Activated CD4-positive, CD25-positive, alpha-beta regulatory T cell treated with anti-CD3 and anti-CD28 coated beads, Interleukin-2, amount 50 U/mL, for 24 hours (primary cell): ENCODE measurements around the gene CD99.
A peak's percentile ranks its signal among the peaks of the same experiment; 100 is the strongest.
"Not testable (repeated sequence)": the region's sequence is repeated elsewhere in the genome, so short reads cannot be mapped to it uniquely, and the experiment has no call there.

ENCODE experiments used
- ATAC-seq, 2 donors: fragments of 150-1000 bp; cut with Tn5 transposase; one replicate each; pipeline ENCODE4 v1.10.0; 2021; ENCODE audit warnings: mild to moderate bottlenecking in 1 of 2, moderate library complexity in 1 of 2

CD99 gene

DNA sequence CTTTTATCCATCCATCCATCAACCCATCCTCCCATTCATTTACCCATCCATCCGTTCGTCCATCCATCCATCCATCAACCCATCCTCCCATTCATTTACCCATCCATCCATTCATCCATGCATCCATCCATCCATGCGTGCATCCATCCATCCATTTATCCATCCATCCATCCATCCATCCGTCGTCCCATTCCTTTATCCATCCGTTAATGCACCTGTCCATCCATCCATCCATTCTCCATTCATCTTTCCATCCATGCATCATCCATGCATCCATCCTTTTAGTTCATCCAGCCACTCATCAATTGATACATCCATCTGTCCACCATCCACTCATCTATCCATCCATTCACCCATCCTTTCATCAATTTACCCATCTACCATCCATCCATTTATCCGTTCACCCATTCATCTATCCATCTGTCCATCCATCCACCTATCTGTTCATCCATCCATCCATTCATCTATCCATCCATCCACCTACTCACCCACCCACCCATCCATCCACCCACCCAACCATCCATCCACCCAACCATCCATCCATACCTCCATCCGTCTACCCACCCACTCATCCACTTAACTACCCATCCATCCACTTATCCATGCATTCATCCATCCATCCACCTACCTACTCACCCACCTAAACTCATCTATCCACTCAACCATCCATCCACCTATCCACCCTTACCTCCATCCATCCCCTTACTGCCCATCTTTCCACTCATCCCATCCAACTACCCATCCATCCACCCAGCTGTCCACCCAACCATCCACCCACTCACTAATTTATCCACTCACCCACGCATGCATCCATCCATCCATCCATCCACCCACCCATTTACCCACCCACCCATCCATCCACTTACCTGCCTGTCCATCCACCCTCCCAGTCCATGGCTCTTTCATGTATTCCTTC, 9.6 kb downstream of the CD99 start:
- no peak for ATAC-seq

- ATAC-seq = no peak
Observed at GRCh38 chrX:2701600-2701999, 10.5 kb downstream of the CD99 start.

GRCh38 chrX:2703991-2704369, 12.9 kb downstream of the CD99 start:
- ATAC-seq = no peak

DNA sequence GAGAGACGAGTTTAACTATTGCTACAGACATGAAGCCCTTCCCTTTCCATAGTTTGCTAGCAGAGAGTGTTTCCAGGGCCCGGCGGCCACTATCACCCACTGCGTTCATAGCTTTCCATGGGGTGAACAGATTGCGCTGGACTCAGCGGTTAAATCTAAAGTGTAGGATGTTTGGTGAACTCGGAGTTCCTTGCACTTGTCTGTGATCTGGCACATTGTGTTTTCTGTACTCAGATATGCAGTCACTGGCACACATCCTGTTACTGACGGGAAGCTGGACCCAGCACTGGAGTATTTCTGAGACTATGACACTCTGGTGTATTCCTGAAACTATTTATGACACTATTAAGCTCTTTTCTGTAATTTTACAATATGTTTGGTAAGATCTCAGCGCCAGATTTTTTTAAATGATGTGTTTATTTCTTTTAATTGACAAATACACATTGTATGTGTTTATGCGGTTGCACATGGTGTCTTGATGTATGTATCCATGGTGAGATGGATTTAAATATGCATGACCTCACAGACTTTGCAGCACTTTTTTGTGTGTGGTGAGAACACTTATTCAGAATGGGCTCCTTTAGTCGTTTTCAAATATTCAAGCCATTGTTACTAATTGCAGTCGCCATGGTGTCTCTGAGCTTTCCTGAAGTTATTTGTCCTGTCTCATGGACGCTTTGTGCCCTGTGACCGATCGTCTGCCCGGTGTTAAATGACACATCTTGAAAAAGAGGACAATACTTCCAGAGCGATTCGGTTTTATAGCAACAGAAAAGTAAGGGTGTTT, 14.1 kb downstream of the CD99 start:
- ATAC-seq = no peak

DNA sequence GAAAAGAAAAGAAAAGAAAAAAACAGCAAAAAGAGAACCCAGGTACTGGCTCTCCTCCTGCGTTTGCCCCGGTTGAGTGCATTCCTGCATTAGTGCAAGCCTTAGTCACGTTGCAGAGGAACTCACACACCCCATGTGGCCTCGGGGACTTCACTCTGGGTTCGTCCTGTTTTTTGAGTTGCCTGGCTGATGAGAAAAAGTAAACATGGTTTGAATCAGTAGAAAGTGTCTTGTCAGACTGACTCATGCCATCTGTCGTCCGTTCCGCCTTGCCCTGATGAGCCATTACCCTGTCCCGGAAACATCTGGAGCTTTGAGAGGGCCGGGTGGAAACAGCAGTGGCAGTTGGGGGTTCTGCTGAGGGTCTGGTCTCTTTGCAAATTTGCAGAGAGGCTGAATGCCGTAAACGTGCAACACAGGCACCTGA, 16.3 kb downstream of the CD99 start:
- peak; percentile 73 to 74 for ATAC-seq

- ATAC-seq = no peak
Observed at GRCh38 chrX:2708021-2708420, 16.9 kb downstream of the CD99 start.

DNA sequence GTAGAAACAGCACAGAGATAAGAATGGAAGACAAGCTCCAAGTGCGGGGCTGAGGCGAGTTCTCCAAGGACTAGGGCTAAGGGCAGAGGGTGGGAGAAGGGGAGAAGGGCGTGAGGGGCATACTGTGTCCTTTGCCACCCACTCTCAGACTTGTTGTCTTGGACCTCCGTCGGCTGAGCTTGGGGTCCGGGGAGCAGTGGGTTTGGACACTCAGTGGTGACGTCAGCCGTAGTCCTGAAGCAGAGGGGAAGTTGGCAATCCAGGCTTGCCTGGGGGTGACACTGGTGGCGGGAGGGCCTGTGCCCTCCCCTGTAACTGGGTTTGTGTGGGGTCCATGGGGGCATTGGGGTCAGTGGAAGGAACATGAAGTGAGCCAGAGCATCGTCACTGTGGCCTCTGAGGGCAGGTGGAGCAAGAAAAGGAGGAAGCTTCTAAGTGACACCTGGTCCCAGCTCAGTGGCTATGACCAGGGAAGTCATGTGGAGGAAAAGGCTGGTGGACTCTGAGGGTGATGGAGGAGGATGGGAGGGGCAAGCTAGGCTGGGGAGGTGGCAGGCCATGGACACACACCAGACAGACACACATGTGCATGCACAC, 17.6 kb downstream of the CD99 start:
- no peak for ATAC-seq

GRCh38 chrX:2709556-2709955, 18.5 kb downstream of the CD99 start:
- no peak for ATAC-seq

GRCh38 chrX:2710041-2710840, 19.1 kb downstream of the CD99 start:
- ATAC-seq = peak; percentile 60 to 61

DNA sequence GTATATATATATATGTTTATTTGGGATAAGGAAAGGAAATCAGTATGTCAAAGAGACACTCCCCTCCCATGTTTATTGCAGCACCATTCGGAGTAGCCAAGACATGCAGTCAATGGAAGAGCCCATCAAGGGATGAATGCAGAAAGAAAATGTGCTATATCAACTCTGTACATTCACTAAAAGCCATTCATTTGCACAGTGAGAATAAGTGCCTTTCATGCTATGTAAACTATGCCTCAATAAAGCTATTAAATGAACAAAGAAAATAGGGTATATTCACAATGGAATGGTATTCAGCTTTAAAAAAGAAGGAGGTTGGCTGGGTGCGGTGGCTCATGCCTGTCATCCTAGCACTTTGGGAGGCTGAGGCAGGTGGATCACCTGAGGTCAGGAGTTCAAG, 20.3 kb downstream of the CD99 start:
- ATAC-seq = no peak

DNA sequence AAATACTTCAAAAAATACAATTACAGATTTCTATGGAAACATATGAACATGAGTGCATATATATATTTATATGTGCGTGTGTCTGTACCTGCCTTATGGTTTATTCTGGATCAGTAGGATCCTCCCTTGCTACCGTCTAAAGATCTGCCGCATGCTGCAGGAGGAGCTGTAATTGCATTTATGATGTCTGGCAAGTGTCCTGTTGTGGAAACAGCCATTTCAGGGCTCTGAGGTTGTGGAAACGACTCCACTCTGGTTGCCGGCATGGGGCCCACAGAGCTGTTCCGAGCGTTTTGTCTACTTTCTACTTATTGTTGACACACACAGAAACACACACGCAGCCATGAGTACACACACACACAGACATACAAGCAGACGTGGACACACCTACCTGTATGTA, 21.3 kb downstream of the CD99 start:
- no peak for ATAC-seq

- ATAC-seq = no peak
Observed at GRCh38 chrX:2712890-2713840, 22.1 kb downstream of the CD99 start.

- no peak for ATAC-seq
Observed at GRCh38 chrX:2714551-2714950, 23.5 kb downstream of the CD99 start.

DNA sequence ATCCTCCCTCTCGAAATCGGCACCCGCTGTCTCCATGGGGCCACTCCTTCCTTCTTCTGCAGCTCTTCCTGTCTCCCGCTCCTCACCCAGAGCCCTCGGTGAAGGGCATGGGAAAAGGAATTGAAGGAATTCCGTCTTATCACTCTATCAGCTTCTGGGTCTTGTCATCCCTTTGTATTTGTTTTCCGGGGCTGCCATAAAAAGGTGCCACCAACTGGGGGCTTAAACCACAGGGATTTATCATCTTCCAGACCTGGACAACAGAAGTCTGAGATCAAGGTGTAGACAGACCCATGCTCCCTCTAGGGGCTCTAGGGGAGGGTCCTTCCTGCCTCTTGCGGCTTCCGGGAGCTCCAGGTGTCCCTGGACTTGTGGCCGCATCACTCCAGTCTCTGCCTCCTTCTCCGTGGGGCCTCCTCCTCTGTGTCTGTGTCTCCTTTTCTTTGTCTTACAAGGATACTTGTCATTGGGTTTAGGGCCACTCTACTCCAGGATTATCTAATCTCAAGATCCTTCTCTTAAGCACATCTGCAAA, 24.0 kb downstream of the CD99 start:
- no peak for ATAC-seq

- no peak for ATAC-seq
Observed at GRCh38 chrX:2717312-2717711, 26.2 kb downstream of the CD99 start.

- ATAC-seq = no peak
Observed at GRCh38 chrX:2718821-2719220, 27.7 kb downstream of the CD99 start.

DNA sequence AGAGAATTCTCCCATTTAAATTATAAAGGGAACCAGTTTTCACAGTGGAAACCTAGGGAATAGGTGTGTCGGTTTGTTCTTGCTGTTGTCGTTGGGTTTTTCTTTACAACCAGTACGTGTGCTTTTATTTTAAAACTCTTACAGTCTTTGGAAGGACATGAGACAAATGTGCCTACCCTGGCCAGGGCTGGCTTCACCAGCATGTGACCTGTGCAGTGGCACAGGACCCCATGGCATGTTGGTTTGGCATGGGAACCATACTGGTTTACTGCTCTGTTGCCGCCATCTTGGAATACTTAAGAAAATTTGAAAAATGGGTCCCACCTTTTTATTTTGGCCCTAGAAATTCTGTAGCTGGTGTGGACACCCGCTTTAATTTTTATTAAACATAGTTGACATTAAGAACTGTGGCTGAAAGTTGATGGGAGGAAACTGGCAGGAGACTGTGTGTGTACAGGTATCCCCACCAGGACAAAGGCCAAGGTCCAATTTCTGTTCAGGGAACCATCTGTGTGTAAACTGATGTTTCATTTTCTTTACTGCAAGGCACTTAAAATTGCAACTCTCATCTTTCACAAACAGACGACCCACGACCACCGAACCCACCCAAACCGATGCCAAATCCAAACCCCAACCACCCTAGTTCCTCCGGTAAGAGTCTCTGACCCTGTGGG, 28.8 kb downstream of the CD99 start:
- ATAC-seq = no peak

DNA sequence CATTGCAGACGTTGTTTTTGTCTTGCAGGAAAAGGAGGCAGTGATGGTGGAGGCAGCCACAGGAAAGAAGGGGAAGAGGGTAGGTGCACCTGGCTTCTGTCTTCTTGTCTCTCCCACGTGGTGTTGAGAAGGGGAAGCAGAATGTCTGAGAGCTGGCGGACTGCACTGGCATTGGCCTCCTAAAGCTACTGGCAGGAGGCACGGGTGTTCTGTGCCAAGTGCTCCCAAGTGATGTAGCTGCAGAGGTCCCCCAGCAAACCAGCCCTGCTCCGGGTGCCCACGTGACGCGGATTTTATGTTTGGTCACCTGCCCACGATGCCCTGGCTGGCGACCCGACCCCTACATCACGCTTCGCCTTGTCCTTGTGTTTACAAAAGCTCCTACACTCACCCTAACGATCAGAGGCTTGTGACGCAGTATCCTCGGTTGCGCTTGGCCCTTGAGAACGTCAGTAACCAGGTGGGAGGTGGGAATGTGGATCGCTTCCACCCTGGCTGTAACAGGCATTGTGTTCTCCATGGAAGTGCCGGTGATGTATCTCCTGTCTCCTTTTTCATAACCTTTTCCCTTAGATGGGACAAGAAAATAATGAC, 32.3 kb downstream of the CD99 start:
- ATAC-seq = no peak

GRCh38 chrX:2727264-2727663, 36.2 kb downstream of the CD99 start:
- ATAC-seq = not testable (repeated sequence)

- ATAC-seq = no peak
Observed at GRCh38 chrX:2732076-2732475, 41.0 kb downstream of the CD99 start.
